A673 (cell line): ENCODE data around the gene BCAR3. TPM values are rescaled to one million over a fixed set of nuclear protein-coding genes. Genes with fewer than 3 reads are reported as not detected.

Experiments
- BruUV-seq: library from RNA; stranded (reverse); fragments of 400-500 nt; replicated peaks from 2 replicates; lab custom pipeline; 2021; lab: Mats Ljungman, UMichigan
- CTCF ChIA-PET: fragments of 300-600 bp; sonication (Branson Sonifier 250); formaldehyde crosslinking; loops from one replicate; lab custom pipeline; 2022; ENCODE audit warnings: antibody characterized with exemption; lab: Charles Lee
- POLR2A ChIA-PET: fragments of 300-600 bp; sonication (Branson Sonifier 250); formaldehyde crosslinking; loops from one replicate; lab custom pipeline; 2022; ENCODE audit warnings: antibody characterized with exemption; ENCODE audit not compliant: low non-redundant PET; lab: Charles Lee
- DNase-seq: peaks from one replicate; pipeline ENCODE4 v3.0.0-alpha.2; 2015; ENCODE audit warnings: low spot score
- H3K27ac ChIP-seq: fragments of 200-600 bp; sonication (generic); 2 replicates; pipeline ENCODE4 v1.5.1; 2016; ENCODE audit warnings: mixed run types, low read depth, mild to moderate bottlenecking, mixed read lengths, antibody characterized with exemption, low read length; ENCODE audit not compliant: poor library complexity, severe bottlenecking
- H3K27me3 ChIP-seq: fragments of 200-600 bp; sonication (generic); replicated peaks from 2 replicates; pipeline ENCODE4 v1.6.1; 2017; ENCODE audit warnings: mixed run types, low read depth, mild to moderate bottlenecking, mixed read lengths, antibody characterized with exemption, low read length; ENCODE audit not compliant: insufficient read depth, poor library complexity
- H3K36me3 ChIP-seq: fragments of 200-600 bp; sonication (generic); 2 replicates; pipeline ENCODE4 v1.6.1; 2016; ENCODE audit warnings: mixed run types, mild to moderate bottlenecking, mixed read lengths, antibody characterized with exemption, low read length; ENCODE audit not compliant: insufficient read depth, poor library complexity, severe bottlenecking
- H3K4me1 ChIP-seq: fragments of 200-600 bp; sonication (generic); 2 replicates; pipeline ENCODE4 v1.6.1; 2017; ENCODE audit warnings: mixed run types, mild to moderate bottlenecking, mixed read lengths, antibody characterized with exemption, low read length; ENCODE audit not compliant: insufficient read depth, poor library complexity, severe bottlenecking
- H3K4me3 ChIP-seq: fragments of 200-600 bp; sonication (generic); 2 replicates; pipeline ENCODE4 v1.5.1; 2016; ENCODE audit warnings: low read depth, mixed run types, mild to moderate bottlenecking, mixed read lengths, low read length; ENCODE audit not compliant: poor library complexity, severe bottlenecking
- H3K9me3 ChIP-seq: fragments of 200-600 bp; sonication (generic); 2 replicates; pipeline ENCODE4 v1.6.1; 2016; ENCODE audit warnings: mixed run types, low read depth, mild to moderate bottlenecking, mixed read lengths, antibody characterized with exemption, low read length; ENCODE audit not compliant: poor library complexity, severe bottlenecking
- EZH2 ChIP-seq: fragments of 200-600 bp; sonication (generic); IDR thresholded peaks from 2 replicates; pipeline ENCODE4 v1.6.1; 2017; ENCODE audit warnings: borderline replicate concordance, low read depth, mild to moderate bottlenecking, mixed read lengths, antibody characterized with exemption, low read length; ENCODE audit not compliant: poor library complexity, severe bottlenecking
- intact Hi-C: fragments of 100-400 bp; cut with micrococcal nuclease; formaldehyde crosslinking; loops from one replicate; pipeline ENCODE4 v1.10.0; 2022; ENCODE audit not compliant: unreplicated experiment
- total RNA-seq: library from RNA; stranded (reverse); gene quantifications from 2 replicates; pipeline ENCODE4 v1.2.3, GENCODE V29; 2021
- TF ChIP-seq, protein P1 (sequence below): fragments of 300-800, 200-600 bp; sonication (generic); conservative IDR thresholded peaks from 2 replicates; pipeline ENCODE4 v1.5.1; 2017; ENCODE audit warnings: low read depth, mild to moderate bottlenecking, antibody characterized with exemption, low read length, moderate library complexity, mixed read lengths

The BCAR3 gene
- total RNA-seq, 1 experiment from 2014 or later: 0.90 TPM

DNA sequence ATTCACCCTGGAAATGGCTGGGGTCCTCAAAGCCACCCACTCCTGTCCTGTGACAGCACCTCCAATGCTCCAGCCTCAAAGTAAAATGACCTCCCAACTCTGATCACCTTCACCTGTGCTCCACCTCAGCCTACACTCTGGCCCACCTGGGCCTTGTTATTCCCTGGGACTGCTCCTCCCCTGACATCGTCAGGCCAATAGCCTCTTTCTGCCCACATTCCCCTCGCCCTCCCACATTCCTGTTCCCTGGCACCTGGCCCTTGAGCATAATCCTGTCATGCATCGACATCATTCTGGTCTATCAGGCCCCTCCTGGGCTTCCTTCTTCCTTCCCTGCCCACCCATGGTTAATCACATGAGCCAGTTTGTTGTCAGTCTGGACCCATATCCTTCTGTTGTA is 13.2 kb upstream of the BCAR3 start:
- Histone ChIP-seq H3K27ac (no peak overlapping the region), H3K36me3 (no peaks in the 10 kb centered on the region), H3K9me3 (no peaks in the 10 kb centered on the region), H3K27me3 (no peaks in the 10 kb centered on the region), H3K4me3 (no peak overlapping the region), H3K4me1 (no peaks in the 10 kb centered on the region)
- intact Hi-C loops: no loop called here
- no peak for TF ChIP-seq EZH2
- TF ChIP-seq, protein P1, sequence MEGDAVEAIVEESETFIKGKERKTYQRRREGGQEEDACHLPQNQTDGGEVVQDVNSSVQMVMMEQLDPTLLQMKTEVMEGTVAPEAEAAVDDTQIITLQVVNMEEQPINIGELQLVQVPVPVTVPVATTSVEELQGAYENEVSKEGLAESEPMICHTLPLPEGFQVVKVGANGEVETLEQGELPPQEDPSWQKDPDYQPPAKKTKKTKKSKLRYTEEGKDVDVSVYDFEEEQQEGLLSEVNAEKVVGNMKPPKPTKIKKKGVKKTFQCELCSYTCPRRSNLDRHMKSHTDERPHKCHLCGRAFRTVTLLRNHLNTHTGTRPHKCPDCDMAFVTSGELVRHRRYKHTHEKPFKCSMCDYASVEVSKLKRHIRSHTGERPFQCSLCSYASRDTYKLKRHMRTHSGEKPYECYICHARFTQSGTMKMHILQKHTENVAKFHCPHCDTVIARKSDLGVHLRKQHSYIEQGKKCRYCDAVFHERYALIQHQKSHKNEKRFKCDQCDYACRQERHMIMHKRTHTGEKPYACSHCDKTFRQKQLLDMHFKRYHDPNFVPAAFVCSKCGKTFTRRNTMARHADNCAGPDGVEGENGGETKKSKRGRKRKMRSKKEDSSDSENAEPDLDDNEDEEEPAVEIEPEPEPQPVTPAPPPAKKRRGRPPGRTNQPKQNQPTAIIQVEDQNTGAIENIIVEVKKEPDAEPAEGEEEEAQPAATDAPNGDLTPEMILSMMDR: no peak
- CTCF ChIA-PET: no interaction called here
- BruUV-seq: no TSS peak
- POLR2A ChIA-PET: no interaction called here
- no peak for DNase-seq

DNA sequence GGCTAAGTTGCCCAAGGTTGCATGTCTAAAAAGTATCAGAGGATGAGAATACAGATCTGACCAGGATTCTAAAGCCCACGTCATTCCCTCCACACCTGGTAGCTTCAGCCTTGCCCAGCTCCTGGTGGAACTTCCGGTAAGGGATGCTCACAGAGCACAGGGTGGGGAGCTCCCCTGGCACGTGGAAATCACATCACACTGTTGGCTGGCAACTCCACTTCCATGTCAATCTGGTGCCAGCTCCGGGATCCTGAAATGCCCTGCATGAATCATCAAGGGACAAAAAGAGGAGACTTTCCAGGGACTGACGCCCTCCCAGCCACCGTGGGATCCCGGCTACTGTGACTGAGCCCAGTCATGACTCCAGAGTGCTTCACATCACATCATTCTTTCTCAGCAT is 12.4 kb upstream of the BCAR3 start:
- intact Hi-C loops: no loop called here
- no peak for DNase-seq
- Histone ChIP-seq H3K27me3 (no peaks in the 10 kb centered on the region), H3K27ac (no peak overlapping the region), H3K4me1 (no peaks in the 10 kb centered on the region), H3K36me3 (no peaks in the 10 kb centered on the region), H3K9me3 (no peaks in the 10 kb centered on the region), H3K4me3 (no peak overlapping the region)
- ChIA-PET POLR2A (no interaction called here), CTCF (no interaction called here)
- no TSS peak for BruUV-seq
- no peak for TF ChIP-seq EZH2
- TF ChIP-seq, protein P1: no peak

DNA sequence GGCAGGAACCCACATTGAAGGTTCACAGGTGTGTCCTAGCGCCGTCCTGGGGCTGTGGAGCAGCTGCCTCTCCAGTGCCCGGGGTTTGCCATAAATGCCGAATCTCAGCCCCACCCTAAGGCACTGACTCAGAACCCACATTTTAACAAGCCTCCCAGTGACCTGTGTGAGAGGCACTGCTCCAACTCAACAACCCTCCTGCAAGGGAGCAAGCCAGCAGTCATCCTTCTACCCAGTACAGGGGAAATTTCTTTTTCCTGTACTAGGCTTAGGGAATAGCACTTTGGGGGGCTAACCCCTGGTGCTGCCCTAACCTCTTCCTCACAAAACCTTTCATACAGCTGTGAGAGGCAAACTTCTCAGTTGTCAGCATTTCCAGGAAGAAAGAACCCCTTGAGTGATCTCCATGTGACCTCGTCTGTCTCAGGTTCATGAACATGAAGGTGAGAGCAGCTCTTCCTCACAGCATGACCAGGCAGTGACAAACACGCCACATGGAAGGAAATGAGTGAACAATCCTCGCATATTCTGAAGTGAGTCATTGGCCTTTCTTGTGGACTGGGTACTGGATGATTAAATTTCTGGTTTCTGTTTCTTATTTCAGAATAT is 11.4 kb upstream of the BCAR3 start:
- intact Hi-C loops: no loop called here
- Histone ChIP-seq H3K27me3 (no peaks in the 10 kb centered on the region), H3K36me3 (no peaks in the 10 kb centered on the region), H3K4me1 (no peaks in the 10 kb centered on the region), H3K4me3 (no peak overlapping the region), H3K9me3 (no peaks in the 10 kb centered on the region), H3K27ac (no peak overlapping the region)
- ChIA-PET POLR2A (no interaction called here), CTCF (no interaction called here)
- no peak for DNase-seq
- TF ChIP-seq, protein P1: no peak
- TF ChIP-seq EZH2: no peak
- BruUV-seq: no TSS peak
